ENCODE data around the gene CTNND2.

- TF ChIP-seq CTCF (conservative IDR thresholded peaks at IDR 0.05 in 1 of 2, IDR thresholded peaks at IDR 0.05 in 1 of 2; ENCODE audit: extremely low read depth in 1 of 2, insufficient read depth in 1 of 2, low read depth in 1 of 2, low read length in 2 of 2), result no peak
- no peak for TF ChIP-seq EZH2 (IDR thresholded peaks at IDR 0.05; ENCODE audit: borderline replicate concordance, low read length)
Observed at GRCh38 chr5:11030671-11031070, 873.6 kb downstream of the CTNND2 start.
